ENCODE measurements around the gene UBE2G2.

Gene UBE2G2

GRCh38 chr21:44758141-44758561, 43.5 kb downstream of the UBE2G2 start:
- Histone ChIP-seq H4K5ac (ENCODE audit: low read length) (no peak overlapping the region), H3K79me1 (ENCODE audit: low read length) (no peaks in the 10 kb centered on the region), H3K56ac (ENCODE audit: low read length) (no peak overlapping the region), H3K23ac (ENCODE audit: low read length) (no peak overlapping the region), H2AK5ac (ENCODE audit: low read length) (no peak overlapping the region), H3K9ac (ENCODE audit: low read length) (no peak overlapping the region), H3K4me2 (ENCODE audit: low read length) (no peak overlapping the region), H3K36me3 (ENCODE audit: control insufficient read depth, insufficient read depth, low read length) (no peaks in the 10 kb centered on the region), H2BK120ac (ENCODE audit: low read depth, low read length) (no peak overlapping the region), H4K8ac (ENCODE audit: low read depth, low read length) (no peak overlapping the region), H2BK5ac (ENCODE audit: low read length) (no peak overlapping the region), H2BK15ac (replicated peaks; ENCODE audit: low read depth) (no peak overlapping the region), H3K27ac (ENCODE audit: low read depth, low read length) (no peak overlapping the region), H3K79me2 (ENCODE audit: control insufficient read depth, insufficient read depth, low read length) (no peaks in the 10 kb centered on the region), H3K27me3 (ENCODE audit: insufficient read depth, low read length, poor library complexity) (no peaks in the 10 kb centered on the region), H3K4me3 (ENCODE audit: low read length) (no peak overlapping the region), H3K4ac (ENCODE audit: low read depth, low read length) (no peak overlapping the region), H3K4me1 (ENCODE audit: control insufficient read depth, low read depth, low read length) (no peaks in the 10 kb centered on the region), H3K18ac (ENCODE audit: low read length) (no peak overlapping the region)
- no peak for DNase-seq
- no CpG with 5 or more reads among the region's 8 CpGs for WGBS (ENCODE audit: extremely low coverage, insufficient coverage, low lambda C conversion rate)

GRCh38 chr21:44757731-44758130, 43.9 kb downstream of the UBE2G2 start:
- no CpG with 5 or more reads among the region's 6 CpGs for WGBS (ENCODE audit: extremely low coverage, insufficient coverage, low lambda C conversion rate)
- no peak overlapping the region for H4K5ac ChIP-seq (ENCODE audit: low read length)

GRCh38 chr21:44756423-44757185, 45.0 kb downstream of the UBE2G2 start:
- WGBS (ENCODE audit: extremely low coverage, insufficient coverage, low lambda C conversion rate) = no CpG with 5 or more reads among the region's 23 CpGs
- no peak overlapping the region for H2AK5ac ChIP-seq (ENCODE audit: low read length)
- no peak overlapping the region for H3K4me2 ChIP-seq (ENCODE audit: low read length)

More at GRCh38 chr21:44757731-44758130, 43.9 kb downstream of the UBE2G2 start:
- no peak overlapping the region for H2BK15ac ChIP-seq (replicated peaks; ENCODE audit: low read depth)
- H2BK120ac ChIP-seq (ENCODE audit: low read depth, low read length) = no peak overlapping the region
- no peak overlapping the region for H4K8ac ChIP-seq (ENCODE audit: low read depth, low read length)
- DNase-seq = no peak
- no peak overlapping the region for H3K23ac ChIP-seq (ENCODE audit: low read length)
- H3K4me3 ChIP-seq (ENCODE audit: low read length) = no peak overlapping the region
- no peak overlapping the region for H3K18ac ChIP-seq (ENCODE audit: low read length)
- H3K36me3 ChIP-seq (ENCODE audit: control insufficient read depth, insufficient read depth, low read length) = no peaks in the 10 kb centered on the region
- no peak overlapping the region for H2BK5ac ChIP-seq (ENCODE audit: low read length)
- H3K4me1 ChIP-seq (ENCODE audit: control insufficient read depth, low read depth, low read length) = peaks cover 2% of the 10 kb centered on the region
- no peak overlapping the region for H3K56ac ChIP-seq (ENCODE audit: low read length)
- no peaks in the 10 kb centered on the region for H3K79me1 ChIP-seq (ENCODE audit: low read length)
- no peak overlapping the region for H2AK5ac ChIP-seq (ENCODE audit: low read length)
- H3K9ac ChIP-seq (ENCODE audit: low read length) = no peak overlapping the region
- no peak overlapping the region for H3K27ac ChIP-seq (ENCODE audit: low read depth, low read length)
- no peak overlapping the region for H3K4ac ChIP-seq (ENCODE audit: low read depth, low read length)
- H3K79me2 ChIP-seq (ENCODE audit: control insufficient read depth, insufficient read depth, low read length) = no peaks in the 10 kb centered on the region
- no peak overlapping the region for H3K4me2 ChIP-seq (ENCODE audit: low read length)
- no peaks in the 10 kb centered on the region for H3K27me3 ChIP-seq (ENCODE audit: insufficient read depth, low read length, poor library complexity)

GRCh38 chr21:44755227-44755626, 46.4 kb downstream of the UBE2G2 start:
- Histone ChIP-seq H2AK5ac (ENCODE audit: low read length) (no peak overlapping the region), H3K36me3 (ENCODE audit: control insufficient read depth, insufficient read depth, low read length) (no peaks in the 10 kb centered on the region), H3K23ac (ENCODE audit: low read length) (no peak overlapping the region), H2BK5ac (ENCODE audit: low read length) (no peak overlapping the region), H3K4ac (ENCODE audit: low read depth, low read length) (no peak overlapping the region), H3K18ac (ENCODE audit: low read length) (no peak overlapping the region), H4K5ac (ENCODE audit: low read length) (no peak overlapping the region), H3K56ac (ENCODE audit: low read length) (no peak overlapping the region), H3K79me2 (ENCODE audit: control insufficient read depth, insufficient read depth, low read length) (no peaks in the 10 kb centered on the region), H3K27me3 (ENCODE audit: insufficient read depth, low read length, poor library complexity) (no peaks in the 10 kb centered on the region), H3K4me3 (ENCODE audit: low read length) (no peak overlapping the region), H3K9ac (ENCODE audit: low read length) (no peak overlapping the region), H3K4me1 (ENCODE audit: control insufficient read depth, low read depth, low read length) (peaks cover 4% of the 10 kb centered on the region), H4K8ac (ENCODE audit: low read depth, low read length) (no peak overlapping the region), H3K79me1 (ENCODE audit: low read length) (no peaks in the 10 kb centered on the region), H3K27ac (ENCODE audit: low read depth, low read length) (no peak overlapping the region), H3K4me2 (ENCODE audit: low read length) (no peak overlapping the region), H2BK120ac (ENCODE audit: low read depth, low read length) (no peak overlapping the region), H2BK15ac (replicated peaks; ENCODE audit: low read depth) (no peak overlapping the region)
- no CpG with 5 or more reads among the region's 5 CpGs for WGBS (ENCODE audit: extremely low coverage, insufficient coverage, low lambda C conversion rate)
- no peak for DNase-seq

More at GRCh38 chr21:44756423-44757185, 45.0 kb downstream of the UBE2G2 start:
- Histone ChIP-seq H3K79me1 (ENCODE audit: low read length) (no peaks in the 10 kb centered on the region), H3K27me3 (ENCODE audit: insufficient read depth, low read length, poor library complexity) (no peaks in the 10 kb centered on the region), H3K4ac (ENCODE audit: low read depth, low read length) (no peak overlapping the region), H3K4me3 (ENCODE audit: low read length) (no peak overlapping the region), H3K9ac (ENCODE audit: low read length) (no peak overlapping the region), H3K79me2 (ENCODE audit: control insufficient read depth, insufficient read depth, low read length) (no peaks in the 10 kb centered on the region), H3K4me1 (ENCODE audit: control insufficient read depth, low read depth, low read length) (peaks cover 4% of the 10 kb centered on the region), H3K27ac (ENCODE audit: low read depth, low read length) (no peak overlapping the region), H2BK15ac (replicated peaks; ENCODE audit: low read depth) (no peak overlapping the region), H3K36me3 (ENCODE audit: control insufficient read depth, insufficient read depth, low read length) (no peaks in the 10 kb centered on the region), H2BK5ac (ENCODE audit: low read length) (no peak overlapping the region), H4K5ac (ENCODE audit: low read length) (no peak overlapping the region), H3K18ac (ENCODE audit: low read length) (no peak overlapping the region), H2BK120ac (ENCODE audit: low read depth, low read length) (no peak overlapping the region), H3K23ac (ENCODE audit: low read length) (no peak overlapping the region), H3K56ac (ENCODE audit: low read length) (no peak overlapping the region), H4K8ac (ENCODE audit: low read depth, low read length) (no peak overlapping the region)
- DNase-seq = no peak

GRCh38 chr21:44753357-44753756, 48.3 kb downstream of the UBE2G2 start:
- H3K18ac ChIP-seq (ENCODE audit: low read length) = no peak overlapping the region
- no peaks in the 10 kb centered on the region for H3K79me2 ChIP-seq (ENCODE audit: control insufficient read depth, insufficient read depth, low read length)
- H3K4me2 ChIP-seq (ENCODE audit: low read length) = no peak overlapping the region
- H3K4ac ChIP-seq (ENCODE audit: low read depth, low read length) = no peak overlapping the region
- no peak overlapping the region for H2BK5ac ChIP-seq (ENCODE audit: low read length)
- no peak overlapping the region for H2AK5ac ChIP-seq (ENCODE audit: low read length)
- no peak overlapping the region for H4K5ac ChIP-seq (ENCODE audit: low read length)
- no peak overlapping the region for H3K27ac ChIP-seq (ENCODE audit: low read depth, low read length)
- DNase-seq = no peak
- H3K4me1 ChIP-seq (ENCODE audit: control insufficient read depth, low read depth, low read length) = peaks cover 4% of the 10 kb centered on the region
- no peak overlapping the region for H3K9ac ChIP-seq (ENCODE audit: low read length)
- H3K36me3 ChIP-seq (ENCODE audit: control insufficient read depth, insufficient read depth, low read length) = no peaks in the 10 kb centered on the region
- H3K79me1 ChIP-seq (ENCODE audit: low read length) = no peaks in the 10 kb centered on the region
- H3K27me3 ChIP-seq (ENCODE audit: insufficient read depth, low read length, poor library complexity) = no peaks in the 10 kb centered on the region
- no peak overlapping the region for H4K8ac ChIP-seq (ENCODE audit: low read depth, low read length)
- H3K56ac ChIP-seq (ENCODE audit: low read length) = no peak overlapping the region
- no peak overlapping the region for H2BK15ac ChIP-seq (replicated peaks; ENCODE audit: low read depth)
- no peak overlapping the region for H3K23ac ChIP-seq (ENCODE audit: low read length)
- no peak overlapping the region for H2BK120ac ChIP-seq (ENCODE audit: low read depth, low read length)
- WGBS (ENCODE audit: extremely low coverage, insufficient coverage, low lambda C conversion rate) = no CpG with 5 or more reads among the region's 19 CpGs
- H3K4me3 ChIP-seq (ENCODE audit: low read length) = no peak overlapping the region
